ENCODE measurements around the gene ABLIM3. TPM values are rescaled to one million over a fixed set of nuclear protein-coding genes. Genes with fewer than 3 reads are reported as not detected.

The ABLIM3 gene
- total RNA-seq, 4 donors from 2014 or later = 14.8 to 50.7 (median 25.4) TPM

DNA sequence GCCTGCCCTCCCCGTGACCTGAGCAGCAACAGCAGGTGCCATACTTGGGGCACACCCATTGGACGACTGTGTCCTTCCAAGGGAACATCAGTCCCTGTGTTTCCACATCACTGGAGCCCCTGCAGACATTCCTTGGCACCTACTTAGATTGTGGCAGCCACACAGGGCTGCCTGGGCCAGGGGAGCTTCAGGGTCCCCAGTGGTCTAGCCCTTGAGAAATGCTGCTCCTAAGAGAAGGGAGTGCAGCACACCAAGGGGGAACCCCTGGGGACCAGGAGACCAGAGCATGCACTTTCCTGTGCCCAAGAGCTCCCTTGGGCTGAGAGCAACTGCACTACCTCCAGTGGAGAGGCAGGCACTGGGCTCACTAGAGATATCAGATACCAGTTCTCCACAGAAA, 20.1 kb upstream of the ABLIM3 start:
- WGBS, 2 donors (ENCODE audit: low coverage in 1 of 2) = 17 to 40% methylated on average over 1 of the region's 2 CpGs
- no peak overlapping the region for H3K4me3 ChIP-seq
- H3K9me3 ChIP-seq = no peaks in the 10 kb centered on the region
- H3K36me3 ChIP-seq = no peaks in the 10 kb centered on the region
- no peaks in the 10 kb centered on the region for H3K27me3 ChIP-seq
- H3K4me1 ChIP-seq = no peaks in the 10 kb centered on the region
- TF ChIP-seq POLR2AphosphoS5 (IDR thresholded peaks at IDR 0.05) (no peak), POLR2A (IDR thresholded peaks at IDR 0.05) (no peak), EP300 (IDR thresholded peaks at IDR 0.05) (no peak)
- TF ChIP-seq, protein P1, sequence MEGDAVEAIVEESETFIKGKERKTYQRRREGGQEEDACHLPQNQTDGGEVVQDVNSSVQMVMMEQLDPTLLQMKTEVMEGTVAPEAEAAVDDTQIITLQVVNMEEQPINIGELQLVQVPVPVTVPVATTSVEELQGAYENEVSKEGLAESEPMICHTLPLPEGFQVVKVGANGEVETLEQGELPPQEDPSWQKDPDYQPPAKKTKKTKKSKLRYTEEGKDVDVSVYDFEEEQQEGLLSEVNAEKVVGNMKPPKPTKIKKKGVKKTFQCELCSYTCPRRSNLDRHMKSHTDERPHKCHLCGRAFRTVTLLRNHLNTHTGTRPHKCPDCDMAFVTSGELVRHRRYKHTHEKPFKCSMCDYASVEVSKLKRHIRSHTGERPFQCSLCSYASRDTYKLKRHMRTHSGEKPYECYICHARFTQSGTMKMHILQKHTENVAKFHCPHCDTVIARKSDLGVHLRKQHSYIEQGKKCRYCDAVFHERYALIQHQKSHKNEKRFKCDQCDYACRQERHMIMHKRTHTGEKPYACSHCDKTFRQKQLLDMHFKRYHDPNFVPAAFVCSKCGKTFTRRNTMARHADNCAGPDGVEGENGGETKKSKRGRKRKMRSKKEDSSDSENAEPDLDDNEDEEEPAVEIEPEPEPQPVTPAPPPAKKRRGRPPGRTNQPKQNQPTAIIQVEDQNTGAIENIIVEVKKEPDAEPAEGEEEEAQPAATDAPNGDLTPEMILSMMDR (IDR thresholded peaks at IDR 0.05) = no peak
- no peak for ATAC-seq
- H3K27ac ChIP-seq = no peak overlapping the region

GRCh38 chr5:149123211-149123610, 18.1 kb upstream of the ABLIM3 start:
- no peak for ATAC-seq
- Histone ChIP-seq H3K36me3 (no peaks in the 10 kb centered on the region), H3K9me3 (no peaks in the 10 kb centered on the region), H3K27ac (no peak overlapping the region), H3K4me3 (no peak overlapping the region), H3K4me1 (no peaks in the 10 kb centered on the region), H3K27me3 (no peaks in the 10 kb centered on the region)
- 93% methylated on average over 3 of the region's 9 CpGs; no CpG with 5 or more reads in 1 of the 2 donors for WGBS, 2 donors (ENCODE audit: low coverage in 1 of 2)
- TF ChIP-seq POLR2AphosphoS5 (IDR thresholded peaks at IDR 0.05) (no peak), EP300 (IDR thresholded peaks at IDR 0.05) (no peak), POLR2A (IDR thresholded peaks at IDR 0.05) (no peak)
- TF ChIP-seq, protein P1 (IDR thresholded peaks at IDR 0.05) = no peak

DNA sequence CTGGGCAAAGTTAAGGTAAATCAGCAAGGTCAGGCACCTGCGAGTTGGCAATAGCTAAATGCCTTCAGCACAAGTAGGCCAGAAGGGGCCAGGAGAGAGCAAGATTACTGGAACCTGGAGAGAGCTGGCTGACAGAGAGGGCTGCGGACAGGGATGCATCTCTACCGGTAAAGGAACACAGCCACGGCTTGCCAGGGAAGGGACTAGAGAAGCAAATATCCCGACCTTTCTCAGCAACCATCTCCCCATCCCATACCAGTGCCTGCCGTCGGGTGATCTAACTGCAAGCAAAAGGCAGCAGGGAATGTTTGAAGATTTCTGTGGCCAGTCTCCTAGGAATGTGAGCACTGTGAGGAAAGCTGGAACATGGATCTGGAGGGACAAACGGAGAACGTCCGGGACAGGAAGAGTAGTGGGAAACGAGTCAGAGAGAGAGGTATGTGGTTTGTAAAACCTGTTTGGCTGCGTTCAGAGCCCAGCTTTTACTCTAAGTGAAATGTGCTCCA, 15.9 kb upstream of the ABLIM3 start:
- 20 to 38% methylated on average over 7 to 12 of the region's 12 CpGs for WGBS, 2 donors (ENCODE audit: low coverage in 1 of 2)
- H3K9me3 ChIP-seq = no peaks in the 10 kb centered on the region
- no peak overlapping the region for H3K27ac ChIP-seq
- H3K4me1 ChIP-seq = no peaks in the 10 kb centered on the region
- H3K4me3 ChIP-seq = no peak overlapping the region
- ATAC-seq = no peak
- no peaks in the 10 kb centered on the region for H3K27me3 ChIP-seq
- TF ChIP-seq EP300 (IDR thresholded peaks at IDR 0.05) (no peak), POLR2A (IDR thresholded peaks at IDR 0.05) (no peak), POLR2AphosphoS5 (IDR thresholded peaks at IDR 0.05) (no peak)
- TF ChIP-seq, protein P1 (IDR thresholded peaks at IDR 0.05) = no peak
- H3K36me3 ChIP-seq = no peaks in the 10 kb centered on the region

DNA sequence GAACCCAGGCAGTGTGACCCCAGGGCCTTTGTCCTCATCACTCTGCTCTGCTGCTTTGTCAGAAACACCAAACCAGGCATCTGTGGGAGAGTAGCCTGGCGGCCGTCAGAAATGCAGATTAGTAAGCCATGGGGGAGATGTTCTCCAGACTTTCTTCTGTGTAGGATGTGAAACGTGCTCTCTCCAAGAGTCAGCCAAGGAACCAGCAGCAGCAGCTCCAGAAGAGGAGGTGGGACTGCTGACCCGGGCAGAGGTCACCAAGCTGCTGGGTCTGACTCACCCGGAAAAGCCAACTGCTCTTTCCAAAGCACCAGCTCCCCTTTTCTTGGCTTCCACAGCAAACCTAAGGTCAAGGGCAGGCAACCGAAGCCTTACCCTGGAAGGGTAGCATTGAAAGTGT, 14.4 kb upstream of the ABLIM3 start:
- WGBS, 2 donors (ENCODE audit: low coverage in 1 of 2) = 58 to 60% methylated on average over 2 to 3 of the region's 6 CpGs
- Histone ChIP-seq H3K27ac (no peak overlapping the region), H3K36me3 (no peaks in the 10 kb centered on the region), H3K4me3 (no peak overlapping the region), H3K4me1 (no peaks in the 10 kb centered on the region), H3K9me3 (no peaks in the 10 kb centered on the region), H3K27me3 (no peaks in the 10 kb centered on the region)
- TF ChIP-seq POLR2AphosphoS5 (IDR thresholded peaks at IDR 0.05) (no peak), POLR2A (IDR thresholded peaks at IDR 0.05) (no peak), EP300 (IDR thresholded peaks at IDR 0.05) (no peak)
- TF ChIP-seq, protein P1 (IDR thresholded peaks at IDR 0.05) = no peak
- no peak for ATAC-seq

DNA sequence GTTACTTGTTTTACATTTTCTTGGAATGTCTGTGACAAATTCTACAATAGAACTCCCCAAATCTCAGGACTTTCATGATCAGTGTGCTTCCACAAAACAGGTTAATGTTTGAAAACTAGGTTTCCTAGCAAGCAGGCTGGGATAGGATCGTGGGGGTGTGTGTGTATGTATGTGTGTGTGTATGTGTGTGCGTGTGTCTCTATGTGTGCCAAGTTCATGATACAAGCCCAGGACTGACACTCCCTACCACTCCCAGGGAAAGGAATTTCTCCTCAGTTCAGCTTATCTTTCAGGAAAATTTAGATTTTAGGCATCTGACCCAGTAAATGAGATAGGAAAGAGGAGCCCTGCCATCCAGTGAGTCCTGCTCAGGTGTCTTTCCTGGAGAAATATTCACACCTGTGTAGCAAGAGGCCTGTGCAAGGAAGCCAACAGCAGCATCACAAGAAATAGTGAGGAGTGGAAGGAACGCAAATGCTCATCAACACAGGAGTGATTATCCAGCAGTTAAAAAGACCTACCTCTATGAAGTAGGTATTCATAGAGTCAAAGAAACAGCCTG, 13.8 kb upstream of the ABLIM3 start:
- Histone ChIP-seq H3K4me1 (no peaks in the 10 kb centered on the region), H3K36me3 (no peaks in the 10 kb centered on the region), H3K9me3 (no peaks in the 10 kb centered on the region), H3K27me3 (no peaks in the 10 kb centered on the region), H3K27ac (no peak overlapping the region), H3K4me3 (no peak overlapping the region)
- no peak for ATAC-seq
- 56 to 83% methylated on average over 3 of the region's 3 CpGs for WGBS, 2 donors (ENCODE audit: low coverage in 1 of 2)
- TF ChIP-seq, protein P1 (IDR thresholded peaks at IDR 0.05) = no peak
- TF ChIP-seq EP300 (IDR thresholded peaks at IDR 0.05) = no peak
- no peak for TF ChIP-seq POLR2A (IDR thresholded peaks at IDR 0.05)
- TF ChIP-seq POLR2AphosphoS5 (IDR thresholded peaks at IDR 0.05) = no peak

All from gastroesophageal sphincter (tissue), 4 donors.